Measurements from ENCODE around the gene SATB2.

SATB2 gene

DNA sequence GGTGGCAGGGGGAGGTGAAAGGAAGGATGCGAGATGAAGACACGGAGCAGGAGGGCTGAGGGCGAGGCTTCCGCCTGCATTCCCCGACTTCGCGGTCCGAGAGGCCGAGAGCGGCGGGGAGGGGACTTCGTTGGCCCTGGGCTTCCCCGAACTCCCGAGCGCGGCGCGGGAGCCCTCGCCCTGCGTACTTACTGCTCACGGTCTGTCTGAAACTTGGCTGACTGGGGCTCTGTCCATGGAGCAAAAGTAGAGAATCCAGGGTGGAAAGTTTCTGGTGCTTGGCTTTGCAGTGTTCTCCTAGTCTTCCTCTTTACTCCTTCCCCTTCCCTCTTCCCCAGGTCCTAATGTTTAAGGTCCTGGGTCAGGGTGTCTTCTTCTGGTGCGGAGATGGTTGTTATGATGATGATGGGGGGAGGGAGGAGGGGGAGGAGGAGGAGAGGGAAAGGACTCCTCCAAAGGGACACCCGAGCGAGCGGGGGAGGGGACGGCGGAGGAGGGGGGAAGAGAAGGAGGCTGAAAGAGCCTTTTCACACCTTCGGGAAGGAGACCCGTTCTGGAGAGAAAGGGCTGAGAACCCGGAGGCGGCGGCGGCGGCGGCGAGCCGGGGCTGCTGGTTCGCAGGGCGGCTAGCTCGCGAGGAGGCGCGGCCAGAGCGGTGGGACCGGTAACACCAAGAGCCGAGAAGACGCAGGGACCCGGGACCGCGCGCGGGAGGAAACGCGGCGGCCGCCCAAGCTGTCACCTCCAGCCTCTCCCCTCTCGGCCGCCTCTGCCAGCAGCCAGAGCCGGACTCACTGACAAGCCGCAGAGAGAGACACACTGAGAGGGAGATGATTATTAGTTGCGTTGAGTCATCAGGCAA lies at the start of gene SATB2:
Gene SATB2, minus strand, starts transcription at position 793 of the 862 bp plus-strand sequence. CDS start 1,902 bp downstream, outside the sequence.
- Histone ChIP-seq H3K27me3 (ENCODE audit: insufficient read depth, low read length) (peaks cover 77% of the 10 kb centered on the region), H3K9ac (ENCODE audit: low read depth, low read length) (peak within 1 kb of the TSS; percentile 64; the same call in 1 of the 2 replicates), H3K36me3 (ENCODE audit: insufficient read depth, low read depth, low read length) (no peaks in the 10 kb centered on the region), H3K4me3 (ENCODE audit: low read length) (peak within 1 kb of the TSS; percentile 74), H3K9me3 (ENCODE audit: insufficient read depth, low read depth, low read length) (no peaks in the 10 kb centered on the region), H3K27ac (ENCODE audit: low read length) (no peak within 1 kb of the TSS), H3K4me1 (ENCODE audit: insufficient read depth, low read length) (peaks cover 4% of the 10 kb centered on the region)

GRCh38 chr2:199505755-199506403 lies 48.1 kb upstream of the SATB2 start:
- H3K9ac ChIP-seq (ENCODE audit: low read depth, low read length) = no peak overlapping the region
- H3K27ac ChIP-seq (ENCODE audit: low read length) = no peak overlapping the region
- no peaks in the 10 kb centered on the region for H3K36me3 ChIP-seq (ENCODE audit: insufficient read depth, low read depth, low read length)
- no peaks in the 10 kb centered on the region for H3K4me1 ChIP-seq (ENCODE audit: insufficient read depth, low read length)
- no peaks in the 10 kb centered on the region for H3K9me3 ChIP-seq (ENCODE audit: insufficient read depth, low read depth, low read length)
- no peak overlapping the region for H3K4me3 ChIP-seq (ENCODE audit: low read length)
- H3K27me3 ChIP-seq (ENCODE audit: insufficient read depth, low read length) = no peaks in the 10 kb centered on the region

- Histone ChIP-seq H3K4me3 (ENCODE audit: low read length) (no peak overlapping the region), H3K9me3 (ENCODE audit: insufficient read depth, low read depth, low read length) (no peaks in the 10 kb centered on the region), H3K27ac (ENCODE audit: low read length) (no peak overlapping the region), H3K27me3 (ENCODE audit: insufficient read depth, low read length) (no peaks in the 10 kb centered on the region), H3K36me3 (ENCODE audit: insufficient read depth, low read depth, low read length) (no peaks in the 10 kb centered on the region), H3K4me1 (ENCODE audit: insufficient read depth, low read length) (no peaks in the 10 kb centered on the region), H3K9ac (ENCODE audit: low read depth, low read length) (no peak overlapping the region)
These were observed 45.4 kb upstream of the SATB2 start for GRCh38 chr2:199503148-199503547.

- H3K4me3 ChIP-seq (ENCODE audit: low read length) = no peak overlapping the region
- H3K4me1 ChIP-seq (ENCODE audit: insufficient read depth, low read length) = no peaks in the 10 kb centered on the region
- H3K9me3 ChIP-seq (ENCODE audit: insufficient read depth, low read depth, low read length) = no peaks in the 10 kb centered on the region
- H3K9ac ChIP-seq (ENCODE audit: low read depth, low read length) = no peak overlapping the region
- no peaks in the 10 kb centered on the region for H3K27me3 ChIP-seq (ENCODE audit: insufficient read depth, low read length)
- no peaks in the 10 kb centered on the region for H3K36me3 ChIP-seq (ENCODE audit: insufficient read depth, low read depth, low read length)
- no peak overlapping the region for H3K27ac ChIP-seq (ENCODE audit: low read length)
These were observed 41.3 kb upstream of the SATB2 start for GRCh38 chr2:199499005-199499404.

- Histone ChIP-seq H3K27ac (ENCODE audit: low read length) (no peak overlapping the region), H3K27me3 (ENCODE audit: insufficient read depth, low read length) (no peaks in the 10 kb centered on the region), H3K4me1 (ENCODE audit: insufficient read depth, low read length) (no peaks in the 10 kb centered on the region), H3K4me3 (ENCODE audit: low read length) (no peak overlapping the region), H3K36me3 (ENCODE audit: insufficient read depth, low read depth, low read length) (no peaks in the 10 kb centered on the region), H3K9me3 (ENCODE audit: insufficient read depth, low read depth, low read length) (no peaks in the 10 kb centered on the region), H3K9ac (ENCODE audit: low read depth, low read length) (no peak overlapping the region)
These were observed 37.4 kb upstream of the SATB2 start for GRCh38 chr2:199495147-199495546.

DNA sequence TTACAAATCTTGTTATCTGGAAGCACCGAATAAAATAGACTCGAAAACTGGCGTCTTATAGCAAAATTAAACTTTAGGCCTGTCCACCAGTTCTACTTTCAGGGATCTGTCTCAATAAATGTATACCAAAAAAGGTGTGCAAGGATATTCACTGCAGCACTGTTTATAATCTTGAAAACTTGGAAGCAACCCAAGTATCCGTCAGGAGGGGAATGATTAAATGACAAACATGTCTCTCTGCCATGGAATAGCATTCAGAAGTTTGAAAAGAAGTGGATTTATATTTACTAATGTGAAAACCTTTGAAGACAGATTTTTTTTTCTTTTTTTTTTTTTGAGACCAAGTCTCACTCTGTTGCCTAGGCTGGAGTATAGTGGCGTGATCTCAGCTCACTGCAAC lies 32.3 kb upstream of the SATB2 start:
- no peak overlapping the region for H3K27ac ChIP-seq (ENCODE audit: low read length)

GRCh38 chr2:199488772-199489400 lies 31.1 kb upstream of the SATB2 start:
- Histone ChIP-seq H3K9ac (ENCODE audit: low read depth, low read length) (no peak overlapping the region), H3K4me1 (ENCODE audit: insufficient read depth, low read length) (no peaks in the 10 kb centered on the region), H3K36me3 (ENCODE audit: insufficient read depth, low read depth, low read length) (no peaks in the 10 kb centered on the region), H3K27ac (ENCODE audit: low read length) (no peak overlapping the region), H3K9me3 (ENCODE audit: insufficient read depth, low read depth, low read length) (no peaks in the 10 kb centered on the region), H3K27me3 (ENCODE audit: insufficient read depth, low read length) (no peaks in the 10 kb centered on the region), H3K4me3 (ENCODE audit: low read length) (no peak overlapping the region)

More for the DNA sequence above, 32.3 kb upstream of the SATB2 start:
- no peaks in the 10 kb centered on the region for H3K27me3 ChIP-seq (ENCODE audit: insufficient read depth, low read length)
- H3K4me1 ChIP-seq (ENCODE audit: insufficient read depth, low read length) = no peaks in the 10 kb centered on the region
- no peak overlapping the region for H3K9ac ChIP-seq (ENCODE audit: low read depth, low read length)
- no peak overlapping the region for H3K4me3 ChIP-seq (ENCODE audit: low read length)
- no peaks in the 10 kb centered on the region for H3K36me3 ChIP-seq (ENCODE audit: insufficient read depth, low read depth, low read length)
- no peaks in the 10 kb centered on the region for H3K9me3 ChIP-seq (ENCODE audit: insufficient read depth, low read depth, low read length)

GRCh38 chr2:199485732-199486335 lies 28.1 kb upstream of the SATB2 start:
- Histone ChIP-seq H3K36me3 (ENCODE audit: insufficient read depth, low read depth, low read length) (no peaks in the 10 kb centered on the region), H3K4me1 (ENCODE audit: insufficient read depth, low read length) (no peaks in the 10 kb centered on the region), H3K27ac (ENCODE audit: low read length) (no peak overlapping the region), H3K27me3 (ENCODE audit: insufficient read depth, low read length) (no peaks in the 10 kb centered on the region), H3K9me3 (ENCODE audit: insufficient read depth, low read depth, low read length) (no peaks in the 10 kb centered on the region), H3K9ac (ENCODE audit: low read depth, low read length) (no peak overlapping the region), H3K4me3 (ENCODE audit: low read length) (no peak overlapping the region)

DNA sequence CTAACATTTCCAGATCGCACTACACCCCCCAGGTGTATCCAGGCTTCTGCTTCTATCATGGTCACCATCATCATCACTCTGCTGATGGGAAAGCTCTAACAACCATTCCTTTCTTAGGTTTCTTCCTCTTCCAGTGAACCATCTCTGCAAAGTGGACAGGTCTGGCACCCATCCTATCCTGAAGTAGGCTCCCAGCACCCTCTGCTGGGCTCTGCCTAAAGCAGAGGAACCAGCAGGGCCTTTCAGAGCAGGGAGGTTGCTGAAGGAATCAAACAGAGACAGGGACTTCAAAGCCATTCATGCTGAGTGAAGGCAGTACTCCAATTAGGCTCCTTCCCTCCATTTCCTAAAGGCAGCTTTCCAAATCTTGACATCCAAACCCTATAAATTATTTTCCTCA lies 27.2 kb upstream of the SATB2 start:
- no peaks in the 10 kb centered on the region for H3K4me1 ChIP-seq (ENCODE audit: insufficient read depth, low read length)
- no peaks in the 10 kb centered on the region for H3K9me3 ChIP-seq (ENCODE audit: insufficient read depth, low read depth, low read length)
- H3K4me3 ChIP-seq (ENCODE audit: low read length) = no peak overlapping the region
- no peak overlapping the region for H3K27ac ChIP-seq (ENCODE audit: low read length)
- H3K9ac ChIP-seq (ENCODE audit: low read depth, low read length) = no peak overlapping the region
- H3K36me3 ChIP-seq (ENCODE audit: insufficient read depth, low read depth, low read length) = no peaks in the 10 kb centered on the region
- no peaks in the 10 kb centered on the region for H3K27me3 ChIP-seq (ENCODE audit: insufficient read depth, low read length)

DNA sequence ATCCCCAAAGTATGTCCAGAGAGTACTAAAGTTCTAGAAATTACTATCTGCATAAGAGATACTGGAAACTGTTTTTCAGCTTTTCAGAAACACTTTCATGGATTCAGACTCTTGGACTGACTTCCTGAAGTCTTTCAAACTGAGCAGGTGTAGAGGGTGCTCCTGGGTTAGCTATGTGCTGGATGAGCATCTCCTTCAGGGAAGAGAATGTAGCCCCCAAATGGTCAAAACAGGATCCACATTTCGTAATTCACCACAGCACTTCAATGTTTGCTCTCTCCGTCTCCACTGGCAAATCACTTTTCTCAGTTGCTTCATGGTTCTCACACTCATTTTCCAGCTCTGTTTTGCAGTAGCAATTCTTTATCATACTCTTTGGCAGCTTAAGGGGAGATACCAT lies 23.2 kb upstream of the SATB2 start:
- Histone ChIP-seq H3K4me3 (ENCODE audit: low read length) (no peak overlapping the region), H3K9ac (ENCODE audit: low read depth, low read length) (no peak overlapping the region), H3K27ac (ENCODE audit: low read length) (no peak overlapping the region), H3K4me1 (ENCODE audit: insufficient read depth, low read length) (no peaks in the 10 kb centered on the region), H3K27me3 (ENCODE audit: insufficient read depth, low read length) (no peaks in the 10 kb centered on the region), H3K9me3 (ENCODE audit: insufficient read depth, low read depth, low read length) (no peaks in the 10 kb centered on the region), H3K36me3 (ENCODE audit: insufficient read depth, low read depth, low read length) (no peaks in the 10 kb centered on the region)

DNA sequence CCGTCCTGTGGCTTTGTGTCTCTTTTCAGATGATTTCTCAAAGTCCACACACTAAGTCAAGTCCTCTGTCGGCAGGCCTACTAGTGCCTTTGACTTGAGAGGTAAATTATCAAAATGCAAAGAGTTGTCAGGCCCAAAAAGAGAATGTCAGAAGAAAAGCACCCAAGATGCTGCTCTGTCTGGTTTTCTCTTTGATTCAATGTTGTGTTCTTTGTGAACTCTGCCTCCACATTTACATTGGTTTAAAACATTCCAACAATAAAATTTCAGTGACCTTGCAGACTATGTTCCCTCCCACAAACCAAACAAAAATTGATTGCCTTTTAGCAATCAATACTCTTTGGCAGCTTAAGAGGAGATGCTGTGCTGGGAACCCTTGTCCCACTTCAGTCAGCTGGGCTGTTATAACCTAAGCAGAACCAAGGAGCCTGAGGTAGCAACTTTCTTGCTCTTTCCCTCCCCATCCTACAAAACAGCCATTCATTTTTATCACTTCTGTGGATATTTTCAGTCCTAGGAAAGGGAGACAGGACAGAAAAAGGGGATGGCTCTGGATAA lies 19.6 kb upstream of the SATB2 start:
- Histone ChIP-seq H3K4me1 (ENCODE audit: insufficient read depth, low read length) (no peaks in the 10 kb centered on the region), H3K9ac (ENCODE audit: low read depth, low read length) (no peak overlapping the region), H3K27me3 (ENCODE audit: insufficient read depth, low read length) (peaks cover 25% of the 10 kb centered on the region), H3K27ac (ENCODE audit: low read length) (no peak overlapping the region), H3K4me3 (ENCODE audit: low read length) (no peak overlapping the region), H3K36me3 (ENCODE audit: insufficient read depth, low read depth, low read length) (no peaks in the 10 kb centered on the region), H3K9me3 (ENCODE audit: insufficient read depth, low read depth, low read length) (no peaks in the 10 kb centered on the region)
